ENCODE data around the gene RNPC3.
"Not testable (repeated sequence)": the region's sequence is repeated elsewhere in the genome, so short reads cannot be mapped to it uniquely, and the experiment has no call there.

The RNPC3 gene

DNA sequence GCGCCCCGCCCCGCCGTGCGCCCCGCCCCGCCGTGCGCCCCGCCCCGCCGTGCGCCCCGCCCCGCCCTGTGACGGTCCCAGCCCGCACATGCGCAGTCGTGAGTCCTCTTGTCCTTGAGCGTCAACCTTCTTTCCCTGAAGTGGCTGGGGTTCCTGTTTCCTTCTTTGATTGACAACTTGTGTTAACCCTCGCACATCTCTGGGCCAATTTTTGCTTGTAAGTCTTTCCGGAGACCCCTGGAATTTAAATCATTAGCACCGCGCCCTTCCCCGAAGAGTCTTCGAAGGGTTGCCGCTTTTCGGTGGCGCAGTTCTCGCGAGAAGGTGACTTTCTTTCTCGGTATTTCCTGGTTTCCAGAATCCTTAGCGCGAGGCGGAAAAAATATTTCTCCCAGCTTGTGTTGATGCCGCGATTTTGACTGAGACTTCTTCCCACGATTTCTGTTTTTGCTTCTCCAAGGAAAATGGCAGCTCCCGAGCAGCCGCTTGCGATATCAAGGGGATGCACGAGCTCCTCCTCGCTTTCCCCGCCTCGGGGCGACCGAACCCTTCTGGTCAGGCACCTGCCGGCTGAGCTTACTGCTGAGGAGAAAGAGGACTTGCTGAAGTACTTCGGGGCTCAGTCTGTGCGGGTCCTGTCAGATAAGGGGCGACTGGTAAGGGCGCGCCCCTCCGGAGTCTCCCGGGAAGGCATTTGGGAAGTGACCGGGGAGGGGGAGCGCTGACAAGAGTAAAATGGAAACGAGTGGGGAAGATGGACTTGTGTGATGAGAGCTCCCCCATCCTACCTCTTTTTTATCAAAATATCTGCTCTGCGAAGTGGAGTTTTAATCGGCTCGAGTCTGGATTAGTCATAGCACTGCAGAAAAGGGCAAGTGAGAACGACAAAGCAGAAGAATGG lies at the start of gene RNPC3:
RNPC3 (plus strand) TSS at position 93 of the 901 bp plus-strand sequence; CDS start at position 465, 372 bp downstream.
- peak; percentile 86 to 90 for DNase-seq

- no peak for DNase-seq
These were observed 48.4 kb upstream of the RNPC3 start for GRCh38 chr1:103477101-103477500.

GRCh38 chr1:103489935-103490334 lies 35.6 kb upstream of the RNPC3 start:
- no peak for DNase-seq

- no peak for DNase-seq
These were observed 33.4 kb upstream of the RNPC3 start for GRCh38 chr1:103492003-103492625.

DNA sequence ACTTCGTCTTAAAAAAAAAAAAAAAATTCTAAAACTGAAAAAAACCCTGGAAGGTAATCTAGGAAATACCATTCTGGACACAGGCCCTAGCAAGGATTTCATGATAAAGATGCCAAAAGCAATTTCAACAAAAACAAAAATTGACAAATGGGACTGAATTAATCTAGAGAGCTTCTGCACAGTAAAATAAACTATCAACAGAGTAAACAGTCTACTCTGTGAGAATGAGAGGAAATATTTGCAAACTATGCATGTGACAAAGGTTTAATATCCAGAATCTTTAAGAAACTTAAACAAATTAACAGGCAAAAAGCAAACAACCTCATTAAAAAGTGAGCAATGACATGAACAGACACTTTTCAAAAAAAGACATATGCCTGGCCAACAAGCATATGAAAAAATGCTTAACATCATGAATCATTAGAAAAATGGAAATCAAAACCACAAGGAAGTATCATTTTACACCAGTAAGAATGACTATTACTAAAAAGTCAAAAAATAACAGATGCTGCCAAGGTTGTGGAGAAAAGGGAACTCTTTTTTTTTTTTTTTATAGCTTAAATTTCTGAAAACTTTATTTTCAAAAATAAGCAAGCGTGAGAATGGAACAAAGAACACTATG lies 29.4 kb upstream of the RNPC3 start:
- no peak for DNase-seq

GRCh38 chr1:103497404-103497803 lies 28.1 kb upstream of the RNPC3 start:
- DNase-seq = no peak

- no peak for DNase-seq
These were observed 16.2 kb upstream of the RNPC3 start for GRCh38 chr1:103509250-103509649.

- DNase-seq = no peak
These were observed 11.8 kb upstream of the RNPC3 start for GRCh38 chr1:103513711-103514110.

DNA sequence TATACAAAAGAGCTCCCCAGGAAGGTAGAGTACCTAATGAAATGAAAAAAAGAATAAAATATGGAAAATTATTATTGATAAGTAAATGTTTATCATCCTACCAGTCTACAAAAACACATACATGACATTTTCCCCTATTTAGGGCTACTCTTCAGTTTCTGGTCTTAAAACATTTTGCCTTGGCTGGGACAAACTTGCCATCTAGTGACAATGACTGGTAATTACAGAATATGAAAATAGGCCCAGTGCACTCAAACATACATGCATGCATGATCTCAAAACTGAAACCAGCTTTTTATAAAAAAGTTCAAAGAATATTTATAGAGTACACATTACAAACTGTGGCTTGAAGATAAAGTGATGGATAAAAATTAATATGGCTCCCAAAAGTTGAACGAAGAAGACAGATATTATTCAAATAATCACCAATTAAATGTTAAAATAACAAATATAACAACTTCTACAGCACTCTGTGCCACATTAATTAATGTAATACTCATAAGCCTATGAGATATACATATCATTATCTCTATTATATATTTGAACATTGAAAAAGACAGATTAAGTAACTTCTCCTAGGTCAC lies 10.5 kb upstream of the RNPC3 start:
- peak in 1 of 2 donors; percentile 71 for DNase-seq

DNA sequence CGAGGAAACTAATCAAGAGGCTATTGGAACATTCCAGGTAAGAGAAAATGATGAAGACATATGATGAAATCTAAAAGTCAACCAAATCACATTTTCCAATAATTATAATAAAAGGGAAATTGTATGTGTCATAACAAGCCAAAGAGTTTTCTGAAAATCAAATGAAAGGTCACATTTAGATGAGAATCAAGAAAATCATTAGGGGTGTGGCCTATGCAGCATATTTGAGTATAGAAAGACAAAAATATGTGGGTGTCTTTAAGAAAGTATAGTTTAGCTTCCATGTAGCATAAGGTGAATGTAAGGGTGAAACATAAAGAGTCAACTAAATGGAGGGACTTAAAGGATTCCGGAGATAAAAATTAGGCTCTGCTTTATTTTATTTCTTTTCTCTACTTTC lies 9.2 kb upstream of the RNPC3 start:
- DNase-seq = no peak

GRCh38 chr1:103516693-103517092 lies 8.8 kb upstream of the RNPC3 start:
- DNase-seq = no peak

- no peak for DNase-seq
These were observed 8.0 kb upstream of the RNPC3 start for GRCh38 chr1:103517380-103518047.

DNA sequence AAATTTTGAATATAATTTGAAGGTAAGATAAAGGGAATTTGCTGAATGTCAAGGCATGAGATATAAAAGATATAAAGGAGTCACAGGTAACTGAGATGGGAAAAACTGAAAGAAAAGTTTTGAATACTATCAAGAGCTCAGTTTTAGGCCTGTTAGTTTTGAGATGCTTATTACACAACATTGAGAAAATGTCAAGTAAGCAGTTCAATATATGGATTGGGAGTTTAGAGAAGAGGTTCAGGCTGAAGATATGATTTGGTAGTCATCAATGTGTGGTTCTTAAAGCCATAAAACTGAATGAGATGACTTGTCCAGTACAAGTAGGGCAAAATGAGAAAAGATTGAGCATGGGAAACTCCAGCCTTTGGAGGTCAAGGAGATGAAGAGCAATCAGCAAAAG lies 4.7 kb upstream of the RNPC3 start:
- no peak for DNase-seq

DNA sequence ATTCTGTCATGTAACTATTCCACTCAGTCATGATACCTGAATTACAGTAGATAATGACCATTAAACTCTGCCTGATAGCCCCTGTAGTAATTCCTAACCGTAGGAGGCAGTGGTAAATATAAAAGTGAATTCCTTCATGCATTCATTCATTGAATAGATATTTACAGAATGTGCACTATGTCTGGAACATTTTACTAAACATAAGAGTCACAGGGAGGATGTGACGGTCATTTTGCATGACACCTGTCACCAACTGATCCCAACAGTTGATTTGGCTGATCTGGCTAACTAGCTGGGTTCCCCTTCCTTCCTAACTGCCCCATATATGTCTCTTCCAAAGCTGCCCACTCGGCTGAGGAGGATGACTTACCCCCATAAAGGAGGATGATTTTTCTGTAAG lies 2.2 kb upstream of the RNPC3 start:
- DNase-seq = no peak

DNA sequence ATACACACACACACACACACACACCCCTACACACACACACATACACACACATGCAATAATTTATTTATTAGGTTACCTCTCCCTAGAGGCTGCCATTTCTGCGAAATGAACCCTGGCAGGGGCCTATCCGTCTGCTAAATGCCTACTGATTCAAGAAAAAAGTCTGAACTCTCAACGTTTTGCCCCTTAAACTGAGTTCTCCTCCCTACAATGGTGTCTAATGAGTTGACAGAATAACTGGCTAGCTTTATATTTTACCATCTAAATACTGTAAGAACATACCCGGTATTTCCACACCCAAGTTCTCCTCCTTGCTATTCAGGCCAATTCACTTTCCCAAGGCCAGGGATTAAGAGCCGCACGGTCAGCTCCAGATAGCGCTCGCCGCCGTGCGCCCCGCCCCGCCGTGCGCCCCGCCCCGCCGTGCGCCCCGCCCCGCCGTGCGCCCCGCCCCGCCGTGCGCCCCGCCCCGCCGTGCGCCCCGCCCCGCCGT lies 339 bp upstream of the RNPC3 start:
- no peak for DNase-seq

DNA sequence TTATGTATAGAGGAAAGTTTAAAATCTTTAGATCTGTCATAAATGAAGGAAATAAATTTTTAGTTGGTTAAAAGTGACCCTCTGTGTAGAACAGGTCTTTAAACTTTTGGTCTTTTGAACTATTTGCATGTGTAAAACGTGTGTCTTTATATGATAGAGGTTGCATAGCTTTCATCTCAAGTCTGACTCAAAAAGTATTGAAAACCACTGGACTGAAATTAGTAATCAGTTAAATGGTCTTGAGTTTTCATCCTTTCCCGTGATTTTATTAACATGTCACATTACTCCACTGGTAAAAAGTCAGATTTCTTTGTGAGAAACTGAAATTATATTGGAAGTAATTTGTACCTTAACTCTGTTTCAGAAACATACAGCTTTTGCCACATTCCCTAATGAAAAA lies 1.8 kb downstream of the RNPC3 start:
- no peak for DNase-seq

DNA sequence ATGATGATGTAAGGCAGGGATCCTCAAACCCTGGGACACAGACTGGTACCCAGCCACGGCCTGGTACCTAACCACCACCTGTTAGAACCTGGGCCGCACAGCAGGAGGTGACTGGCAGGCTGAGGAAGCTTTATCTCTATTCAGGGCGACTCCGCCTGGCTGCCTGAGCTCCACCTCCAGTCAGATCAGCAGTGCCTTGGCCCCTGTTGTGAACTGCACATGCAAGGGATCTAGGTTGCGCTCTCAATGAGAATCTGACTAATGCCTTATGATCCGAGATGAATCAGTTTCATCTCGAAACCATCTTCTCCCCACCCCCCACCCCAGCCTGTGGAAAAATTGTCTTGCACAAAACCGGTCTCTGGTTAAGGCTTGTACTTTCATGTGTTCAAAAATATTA lies 4.2 kb downstream of the RNPC3 start:
- DNase-seq = peak in 1 of 2 donors; percentile 3

- no peak for DNase-seq
These were observed 12.7 kb downstream of the RNPC3 start for GRCh38 chr1:103538226-103538625.

- DNase-seq = no peak
These were observed 15.9 kb downstream of the RNPC3 start for GRCh38 chr1:103541431-103541830.

DNA sequence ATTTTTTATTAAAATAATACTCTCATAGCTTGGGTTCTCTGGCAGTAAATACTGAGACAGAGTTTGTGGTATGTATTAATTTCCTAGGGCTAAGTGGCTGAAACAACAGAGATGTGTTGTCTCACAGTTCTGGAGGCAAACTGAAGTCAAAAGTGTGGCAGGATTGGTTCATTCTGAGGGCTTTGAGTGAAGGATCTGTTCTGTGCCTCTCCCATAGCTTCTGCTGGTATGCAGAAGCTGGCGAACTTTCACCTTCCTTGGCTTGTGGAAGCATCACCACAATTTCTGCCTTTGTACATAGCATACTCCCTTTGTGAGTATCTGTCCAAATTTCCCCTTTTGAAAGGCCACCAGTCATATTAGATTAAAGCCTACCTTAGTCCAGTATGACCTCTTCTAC lies 21.0 kb downstream of the RNPC3 start:
- no peak for DNase-seq

DNA sequence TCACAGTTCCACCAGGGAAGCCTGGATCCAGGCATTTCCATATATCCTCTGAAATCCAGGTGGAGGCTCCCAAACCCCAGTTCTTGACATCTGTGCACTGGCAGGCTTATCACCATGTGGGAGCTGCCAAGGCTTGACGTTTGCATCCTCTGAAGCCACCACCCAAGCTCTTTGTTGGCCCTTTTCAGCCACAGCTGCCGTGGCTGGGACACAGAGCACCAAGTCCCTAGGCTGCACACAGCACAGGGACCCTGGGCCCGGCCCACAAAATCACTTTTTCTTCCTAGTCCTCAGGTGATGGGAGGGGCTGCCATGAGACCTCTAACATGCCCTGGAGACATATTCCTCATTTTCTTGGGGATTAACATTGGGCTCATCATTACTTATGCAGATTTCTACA lies 22.3 kb downstream of the RNPC3 start:
- no peak for DNase-seq

DNA sequence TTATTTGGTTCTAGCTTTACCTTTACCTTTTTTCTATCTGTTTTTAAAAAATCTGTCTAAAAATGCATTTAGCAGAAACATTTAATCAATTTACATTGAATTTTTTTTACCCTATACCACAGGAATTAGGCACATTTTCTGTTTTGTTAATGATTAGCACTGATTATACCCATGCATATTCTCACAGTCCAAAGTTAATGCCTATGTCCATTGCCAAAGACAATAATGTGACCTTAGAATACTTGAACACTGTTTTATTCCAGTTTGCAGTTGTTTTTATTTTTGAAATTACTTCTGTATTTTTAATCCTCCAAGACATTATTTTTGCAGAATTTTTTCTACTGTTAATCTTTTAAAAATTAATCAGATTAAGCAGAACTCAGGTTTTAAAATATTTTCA lies 34.9 kb downstream of the RNPC3 start:
- DNase-seq = no peak

DNA sequence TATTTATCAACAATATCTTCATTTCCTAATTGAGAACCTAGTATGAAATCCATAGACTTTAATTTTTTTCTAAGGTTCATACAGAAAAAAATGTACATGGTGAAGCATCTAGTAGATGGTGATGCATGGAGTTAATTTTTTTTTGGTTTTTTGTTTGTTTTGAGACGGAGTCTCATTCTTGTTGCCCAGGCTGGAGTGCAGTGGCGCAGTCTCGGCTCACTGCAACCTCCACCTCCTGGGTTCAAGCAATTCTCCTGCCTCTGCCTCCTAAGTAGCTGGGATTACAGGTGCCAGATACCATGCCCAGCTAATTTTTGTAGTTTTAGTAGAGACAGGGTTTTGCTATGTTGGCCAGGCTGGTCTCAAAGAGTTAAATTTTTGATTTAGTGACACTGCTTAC lies 35.6 kb downstream of the RNPC3 start:
- DNase-seq = not testable (repeated sequence)
